IMR-90 (cell line): ENCODE data around the gene RPL35. TPM values are rescaled to one million over a fixed set of nuclear protein-coding genes. Genes with fewer than 3 reads are reported as not detected.

Experiments
- ATAC-seq: fragments of 200-7000 bp; cut with Tn5 transposase; 2 replicates; pipeline ENCODE4 v1.9.1; 2020; ENCODE audit warnings: low read depth, mild to moderate bottlenecking, moderate library complexity
- BruUV-seq: library from RNA; stranded (reverse); fragments of 400-500 nt; replicated peaks from 2 replicates; lab custom pipeline; 2021; lab: Mats Ljungman, UMichigan
- CTCF ChIA-PET: fragments of 300-600 bp; formaldehyde crosslinking; extraction: SDS; loops from one replicate; lab custom pipeline; 2021; ENCODE audit warnings: antibody characterized with exemption; lab: Yijun Ruan, JAX
- POLR2A ChIA-PET: fragments of 300-600 bp; sonication (Branson Sonifier 250); formaldehyde crosslinking; loops from one replicate; lab custom pipeline; 2022; ENCODE audit warnings: antibody characterized with exemption; ENCODE audit not compliant: unreplicated experiment; lab: Charles Lee
- DNase-seq: peaks from one replicate; pipeline ENCODE4 v3.0.0; 2013
- H2AFZ ChIP-seq: replicated peaks from 2 replicates; pipeline ENCODE3; 2013; ENCODE audit warnings: low read length, mild to moderate bottlenecking; ENCODE audit not compliant: poor library complexity
- H2AK5ac ChIP-seq: 2 replicates; pipeline ENCODE4 v1.6.1; 2013; ENCODE audit warnings: low read depth, low read length, inconsistent platforms
- H2AK9ac ChIP-seq: replicated peaks from 2 replicates; pipeline ENCODE3; 2013; ENCODE audit warnings: mild to moderate bottlenecking, low read depth, low read length, moderate library complexity; ENCODE audit not compliant: poor library complexity
- H2BK120ac ChIP-seq: 2 replicates; pipeline ENCODE4 v1.6.1; 2013; ENCODE audit warnings: low read depth, low read length, inconsistent platforms
- H2BK15ac ChIP-seq: 3 replicates; pipeline ENCODE4 v1.6.1; 2013; ENCODE audit warnings: low read depth, low read length, inconsistent platforms
- H2BK20ac ChIP-seq: 2 replicates; pipeline ENCODE4 v1.6.1; 2013; ENCODE audit warnings: low read depth, mild to moderate bottlenecking, inconsistent platforms, low read length, moderate library complexity
- H2BK5ac ChIP-seq: 2 replicates; pipeline ENCODE4 v1.6.1; 2013; ENCODE audit warnings: mild to moderate bottlenecking, low read depth, low read length, inconsistent platforms; ENCODE audit not compliant: poor library complexity, severe bottlenecking
- H3K14ac ChIP-seq: replicated peaks from 2 replicates; pipeline ENCODE4 v1.6.1; 2013; ENCODE audit warnings: low read depth, low read length, inconsistent platforms
- H3K18ac ChIP-seq: 2 replicates; pipeline ENCODE4 v1.6.1; 2013; ENCODE audit warnings: low read depth, low read length, control low read depth
- H3K23ac ChIP-seq: 2 replicates; pipeline ENCODE4 v1.6.1; 2013; ENCODE audit warnings: low read depth, low read length, inconsistent platforms
- H3K27ac ChIP-seq: 2 replicates; pipeline ENCODE4 v1.5.1; 2013; ENCODE audit warnings: mild to moderate bottlenecking, control low read depth, low read length; ENCODE audit not compliant: insufficient read depth
- H3K27me3 ChIP-seq: 2 replicates; pipeline ENCODE4 v1.6.1; 2013; ENCODE audit warnings: low read length; ENCODE audit not compliant: control insufficient read depth, insufficient read depth
- H3K36me3 ChIP-seq: 2 replicates; pipeline ENCODE4 v1.6.1; 2013; ENCODE audit warnings: low read length, mixed read lengths; ENCODE audit not compliant: control insufficient read depth, insufficient read depth
- H3K4ac ChIP-seq: 2 replicates; pipeline ENCODE4 v1.6.1; 2013; ENCODE audit warnings: low read depth, low read length, inconsistent platforms
- H3K4me1 ChIP-seq: 2 replicates; pipeline ENCODE4 v1.6.1; 2013; ENCODE audit warnings: low read length, mixed read lengths; ENCODE audit not compliant: control insufficient read depth, insufficient read depth
- H3K4me2 ChIP-seq: 2 replicates; pipeline ENCODE4 v1.6.1; 2013; ENCODE audit warnings: low read depth, mild to moderate bottlenecking, control low read depth, low read length, moderate library complexity
- H3K4me3 ChIP-seq: 2 replicates; pipeline ENCODE4 v1.5.1; 2013; ENCODE audit warnings: low read depth, mild to moderate bottlenecking, control low read depth, low read length, moderate library complexity; ENCODE audit not compliant: insufficient read depth
- H3K56ac ChIP-seq: 2 replicates; pipeline ENCODE4 v1.6.1; 2013; ENCODE audit warnings: low read length, inconsistent platforms; ENCODE audit not compliant: insufficient read depth; ENCODE audit errors: extremely low read depth
- H3K79me1 ChIP-seq, 2 experiments: 2 replicates each; pipeline ENCODE4 v1.6.1; 2013; ENCODE audit warnings: low read length in 2 of 2, inconsistent platforms in 1 of 2, low read depth in 1 of 2
- H3K9ac ChIP-seq: 2 replicates; pipeline ENCODE4 v1.6.1; 2013; ENCODE audit warnings: low read depth, low read length, control low read depth
- H3K9me1 ChIP-seq: 2 replicates; pipeline ENCODE4 v1.6.1; 2013; ENCODE audit warnings: low read length, inconsistent platforms; ENCODE audit not compliant: insufficient read depth
- H3K9me3 ChIP-seq: 2 replicates; pipeline ENCODE4 v1.6.1; 2013; ENCODE audit warnings: low read length; ENCODE audit not compliant: control insufficient read depth, insufficient read depth
- H4K20me1 ChIP-seq: 2 replicates; pipeline ENCODE4 v1.6.1; 2013; ENCODE audit warnings: low read length, inconsistent platforms; ENCODE audit not compliant: insufficient read depth
- H4K5ac ChIP-seq: 2 replicates; pipeline ENCODE4 v1.6.1; 2013; ENCODE audit warnings: mild to moderate bottlenecking, low read depth, low read length, control low read depth
- H4K8ac ChIP-seq, 2 experiments: 2 replicates each; pipeline ENCODE4 v1.6.1; 2013; ENCODE audit warnings: low read depth in 2 of 2, low read length in 2 of 2, control low read depth in 1 of 2, inconsistent platforms in 1 of 2
- H4K91ac ChIP-seq: 2 replicates; pipeline ENCODE4 v1.6.1; 2013; ENCODE audit warnings: low read depth, low read length, inconsistent platforms; ENCODE audit not compliant: insufficient read depth
- CEBPB ChIP-seq: IDR thresholded peaks from 2 replicates; pipeline ENCODE4 v1.6.1; 2012; ENCODE audit warnings: low read depth, low read length, improper control_type of control experiment
- CHD1 ChIP-seq: IDR thresholded peaks from 2 replicates; pipeline ENCODE4 v1.6.1; 2012; ENCODE audit warnings: low read depth, low read length, improper control_type of control experiment
- ELK1 ChIP-seq: fragments of 150-350 bp; IDR thresholded peaks from 2 replicates; pipeline ENCODE4 v1.6.1; 2016; ENCODE audit warnings: low read depth, mild to moderate bottlenecking, low read length, moderate library complexity, borderline replicate concordance
- MAZ ChIP-seq: IDR thresholded peaks from 2 replicates; pipeline ENCODE4 v1.6.1; 2012; ENCODE audit warnings: low read depth, mild to moderate bottlenecking, low read length, improper control_type of control experiment, moderate library complexity, borderline replicate concordance
- NFE2L2 ChIP-seq: fragments of 150-350 bp; IDR thresholded peaks from 2 replicates; pipeline ENCODE4 v1.6.1; 2016; ENCODE audit warnings: low read depth, mild to moderate bottlenecking, low read length
- RAD21 ChIP-seq: IDR thresholded peaks from 2 replicates; pipeline ENCODE4 v1.6.1; 2012; ENCODE audit warnings: low read length, improper control_type of control experiment
- RFX5 ChIP-seq: IDR thresholded peaks from 2 replicates; pipeline ENCODE4 v1.8.0; 2012; ENCODE audit warnings: low read depth, mild to moderate bottlenecking, low read length, moderate library complexity
- SMC3 ChIP-seq: fragments of 150-350 bp; IDR thresholded peaks from 2 replicates; pipeline ENCODE4 v1.6.1; 2016; ENCODE audit warnings: low read depth, mild to moderate bottlenecking, antibody characterized with exemption, low read length, moderate library complexity
- WGBS, 2 experiments: methylation state at CpG; one replicate each; pipeline versions ENCODE4 v1.1.5 to v1.1.7; 2013; ENCODE audit warnings: missing lambda C conversion rate in 2 of 2; ENCODE audit not compliant: insufficient read length in 1 of 2; ENCODE audit errors: extremely low coverage in 2 of 2; 5-methylcytosine and 5-hydroxymethylcytosine counted together
- dilution Hi-C: fragments of 300-500 bp; cut with HindIII; formaldehyde crosslinking; loops from one replicate; pipeline ENCODE4 v1.14.3; 2018; ENCODE audit warnings: low sequenced_read_pairs; ENCODE audit not compliant: unreplicated experiment
- in situ Hi-C: fragments of 300-500 bp; cut with MboI; formaldehyde crosslinking; loops from 3 replicates; pipeline ENCODE4 v1.14.3; 2019; ENCODE audit warnings: low sequenced_read_pairs, inconsistent platforms, mixed read lengths
- intact Hi-C: fragments of 100-400 bp; cut with micrococcal nuclease; formaldehyde crosslinking; loops from 2 replicates; pipeline ENCODE4 v1.10.0; 2022
- polyA plus RNA-seq, 3 experiments: library from polyadenylated mRNA; depleted of rRNA; stranded (reverse); fragments of >200 nt; gene quantifications; 2 replicates each; pipeline ENCODE4 v1.2.3, GENCODE V29; 2012; ENCODE audit warnings: low replicate concordance in 1 of 3
- total RNA-seq: library from RNA; depleted of rRNA; stranded (reverse); fragments of >200 nt; gene quantifications from 2 replicates; pipeline ENCODE4 v1.2.3, GENCODE V29; 2012

RPL35 gene
- total and polyA plus RNA-seq, 2 of the 4 experiments (the other 2 are of a cell fraction) = 881 to 1,650 TPM

GRCh38 chr9:124812441-124812876 is 49.3 kb downstream of the RPL35 start (continued):
- no peak for TF ChIP-seq CHD1

DNA sequence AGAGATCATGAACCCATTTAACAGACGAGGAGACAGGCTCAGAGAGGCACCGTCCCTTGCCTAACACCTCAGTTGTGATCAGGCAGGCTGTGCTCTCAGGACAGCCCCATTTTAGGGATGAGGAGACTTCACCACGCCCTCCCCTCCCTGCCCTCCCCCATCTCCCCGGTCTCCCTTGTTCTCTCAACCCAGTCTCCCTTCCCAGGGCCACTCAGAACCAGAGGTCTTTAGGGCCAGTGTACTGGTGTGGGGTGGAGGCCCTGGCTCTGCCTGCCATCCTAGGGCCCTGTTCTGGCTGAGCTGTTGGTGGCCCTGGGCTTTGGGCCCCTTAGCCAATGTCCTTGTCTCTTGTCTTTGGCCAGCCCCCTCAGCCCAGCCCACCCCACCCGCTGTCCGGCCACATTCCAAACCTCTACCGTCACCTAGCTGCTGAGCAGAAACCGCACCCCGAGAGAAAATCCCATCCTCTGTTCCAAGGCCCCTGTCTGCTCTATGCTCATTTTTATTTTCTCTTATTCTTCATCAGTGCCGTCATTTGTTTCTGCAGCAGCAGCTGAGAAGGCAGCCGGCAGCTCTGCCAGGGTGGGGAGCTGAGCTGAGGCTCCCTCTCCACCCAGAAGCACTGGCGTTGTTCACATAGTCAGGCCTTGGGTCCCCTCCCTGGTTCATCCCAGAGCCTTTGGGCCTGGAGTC is 50.9 kb downstream of the RPL35 start:
- ChIA-PET CTCF (interaction anchor here (0.8 to 1.7 kb wide), 3 partner anchors 34 to 43 kb away, joined by 3 to 4 read pairs (median 4); partner anchors contain the start of genes OLFML2A and WDR38), POLR2A (no interaction called here)
- no TSS peak for BruUV-seq
- Histone ChIP-seq H2AK9ac (peak overlapping the region; percentile 98), H3K4me1 (peaks cover 23% of the 10 kb centered on the region), H2BK20ac (peak overlapping the region; percentile 99), H4K5ac (peak overlapping the region; percentile 96), H3K27ac (peak overlapping the region; percentile 95), H2AK5ac (peak overlapping the region; percentile 100), H3K56ac (peak overlapping the region; percentile 91), H3K9ac (peak overlapping the region; percentile 73), H3K9me1 (peaks cover 20% of the 10 kb centered on the region), H2BK15ac (peak overlapping the region; percentile 98; the same call in 2 of the 3 replicates), H4K8ac (peak overlapping the region; percentile 84 to 96), H2AFZ (peak overlapping the region; percentile 93), H3K18ac (peak overlapping the region; percentile 91), H4K20me1 (no peaks in the 10 kb centered on the region), H3K36me3 (peaks cover 12% of the 10 kb centered on the region; the same call in 1 of the 2 replicates), H3K14ac (peak overlapping the region; percentile 98), H3K9me3 (no peaks in the 10 kb centered on the region), H2BK5ac (peak overlapping the region; percentile 93), H3K4me2 (peak overlapping the region; percentile 23), H3K4me3 (no peak overlapping the region), H4K91ac (peak overlapping the region; percentile 99), H3K4ac (peak overlapping the region; percentile 100), H3K23ac (peak overlapping the region; percentile 89), H2BK120ac (peak overlapping the region; percentile 99), H3K27me3 (no peaks in the 10 kb centered on the region), H3K79me1 (peaks cover 0 to 10% of the 10 kb centered on the region in 2 experiments; a peak in 2 of 4 replicates)
- 6% methylated on average over 6 of the region's 12 CpGs; no CpG with 5 or more reads in 1 of the 2 experiments for WGBS, 2 experiments
- no peak for TF ChIP-seq NFE2L2
- TF ChIP-seq CEBPB = no peak
- no peak for TF ChIP-seq CHD1
- no peak for TF ChIP-seq RFX5
- TF ChIP-seq ELK1 = no peak
- TF ChIP-seq RAD21 = 0 out of 2 replicates have a peak, but pooled peaks have one; percentile 5
- TF ChIP-seq MAZ = peak; percentile 51; the same call in 1 of the 2 replicates
- peak; percentile 7; the same call in 1 of the 2 replicates for TF ChIP-seq SMC3
- intact Hi-C loops = no loop called here
- peak; percentile 90 for DNase-seq
- peak; percentile 76 for ATAC-seq
- in situ Hi-C loops = no loop called here
- dilution Hi-C loops = no loop called here
